PC-9 (cell line): ENCODE measurements around the gene HCN1.

Experiments used
- CTCF ChIP-seq: fragments of 200-600 bp; sonication (generic); conservative IDR thresholded peaks from 2 replicates; pipeline ENCODE4 v1.6.1; 2017; ENCODE audit warnings: mixed run types, antibody characterized with exemption, mild to moderate bottlenecking, moderate library complexity
- EZH2 ChIP-seq: fragments of 200-600 bp; sonication (generic); IDR thresholded peaks from 2 replicates; pipeline ENCODE4 v1.8.0; 2017; ENCODE audit warnings: antibody characterized with exemption, low read depth

GRCh38 chr5:45508135-45508534, 188.0 kb downstream of the HCN1 start:
- no peak for TF ChIP-seq CTCF
- no peak for TF ChIP-seq EZH2
